ENCODE data around the gene IL26.
"Not testable (repeated sequence)": the region's sequence is repeated elsewhere in the genome, so short reads cannot be mapped to it uniquely, and the experiment has no call there.

IL26 gene

GRCh38 chr12:68198507-68199086 is 27.0 kb downstream of the IL26 start:
- no peak for DNase-seq

GRCh38 chr12:68190301-68190700 is 35.3 kb downstream of the IL26 start:
- no peak for DNase-seq

GRCh38 chr12:68189821-68190242 is 35.8 kb downstream of the IL26 start:
- no peak for DNase-seq

GRCh38 chr12:68185598-68185997 is 40.0 kb downstream of the IL26 start:
- DNase-seq: no peak

GRCh38 chr12:68180792-68181744 is 44.5 kb downstream of the IL26 start:
- DNase-seq: no peak

- no peak for DNase-seq
Observed at GRCh38 chr12:68178774-68179439, 46.7 kb downstream of the IL26 start.

GRCh38 chr12:68178184-68178583 is 47.4 kb downstream of the IL26 start:
- no peak for DNase-seq

GRCh38 chr12:68177562-68177961 is 48.0 kb downstream of the IL26 start:
- DNase-seq: no peak

GRCh38 chr12:68176257-68176656 is 49.4 kb downstream of the IL26 start:
- DNase-seq: no peak

GRCh38 chr12:68175557-68176061 is 50.0 kb downstream of the IL26 start:
- DNase-seq: no peak

- DNase-seq: not testable (repeated sequence)
Observed at GRCh38 chr12:68174761-68175160, 50.8 kb downstream of the IL26 start.

- DNase-seq: no peak
Observed at GRCh38 chr12:68173792-68174191, 51.8 kb downstream of the IL26 start.

GRCh38 chr12:68170726-68171125 is 54.9 kb downstream of the IL26 start:
- no peak for DNase-seq

GRCh38 chr12:68169213-68169889 is 56.3 kb downstream of the IL26 start:
- DNase-seq: no peak

- DNase-seq: no peak
Observed at GRCh38 chr12:68166317-68166831, 59.2 kb downstream of the IL26 start.

GRCh38 chr12:68163560-68164081 is 62.0 kb downstream of the IL26 start:
- DNase-seq: no peak

GRCh38 chr12:68162374-68162773 is 63.2 kb downstream of the IL26 start:
- DNase-seq: no peak

- no peak for DNase-seq
Observed at GRCh38 chr12:68159681-68160304, 65.8 kb downstream of the IL26 start, which contains the start of gene IFNG. IFNG (minus strand) TSS chr12:68159740; CDS start chr12:68159615, 125 bp downstream.

- DNase-seq: no peak
Observed at GRCh38 chr12:68158432-68158831, 67.2 kb downstream of the IL26 start.

GRCh38 chr12:68157380-68157779 is 68.2 kb downstream of the IL26 start:
- no peak for DNase-seq

- no peak for DNase-seq
Observed at GRCh38 chr12:68156636-68157035, 69.0 kb downstream of the IL26 start.
